K562 (cell line): Measurements from ENCODE around the gene DLK1. TPM values are rescaled to one million over a fixed set of nuclear protein-coding genes. Genes with fewer than 3 reads are reported as not detected.

Source experiments
- ATAC-seq: fragments of 200-7000 bp; cut with Tn5 transposase; 3 replicates; pipeline ENCODE4 v1.9.1; 2020; ENCODE audit warnings: moderate library complexity
- BruUV-seq: library from RNA; stranded (reverse); fragments of 400-500 nt; replicated peaks from 2 replicates; lab custom pipeline; 2021; lab: Mats Ljungman, UMichigan
- CTCF ChIA-PET: fragments of 300-600 bp; formaldehyde crosslinking; extraction: SDS; loops from one replicate; lab custom pipeline; 2021; ENCODE audit warnings: low intra/inter-chr PET ratio; lab: Yijun Ruan, JAX
- POLR2A ChIA-PET: fragments of 300-600, 350-650 bp; sonication (Branson Sonifier 250); formaldehyde crosslinking; extraction: SDS; loops from one replicate; lab custom pipeline; 2021; ENCODE audit warnings: antibody characterized with exemption, inconsistent platforms; lab: Yijun Ruan, JAX
- DNase-seq, 4 experiments: peaks; one replicate each; pipeline versions ENCODE4 v3.0.0 to v3.0.0-alpha.2; 2011 to 2018; ENCODE audit warnings: low spot score in 3 of 4, mixed read lengths in 3 of 4; ENCODE audit errors: extremely low read depth in 1 of 4
- FAIRE-seq: peaks from 2 replicates; lab custom pipeline; 2011; peaks lifted over from hg19 to GRCh38; lab: Jason Lieb, UNC
- H2AFZ ChIP-seq: 2 replicates; pipeline ENCODE4 v1.6.0; 2011; ENCODE audit warnings: low read depth, low read length, control low read depth, inconsistent platforms
- H3K27ac ChIP-seq: fragments of 200-600 bp; 3 replicates; pipeline ENCODE4 v1.8.0; 2011; ENCODE audit warnings: low read depth, mild to moderate bottlenecking, control low read depth, inconsistent platforms, low read length, moderate library complexity, mixed read lengths; ENCODE audit errors: extremely low read depth
- H3K27me3 ChIP-seq, 2 experiments: fragments of 300-600 bp in 1 of 2; 2 replicates in 1 of 2; 3 replicates in 1 of 2; pipeline versions ENCODE4 v1.6.0 to v1.8.0; 2011; ENCODE audit warnings: inconsistent platforms in 2 of 2, low read length in 2 of 2, mild to moderate bottlenecking in 1 of 2, mixed read lengths in 1 of 2, moderate library complexity in 1 of 2; ENCODE audit not compliant: control insufficient read depth in 2 of 2, insufficient read depth in 2 of 2
- H3K36me3 ChIP-seq: fragments of 300-600 bp; 3 replicates; pipeline ENCODE4 v1.8.0; 2011; ENCODE audit warnings: mild to moderate bottlenecking, low read length, inconsistent platforms; ENCODE audit not compliant: control insufficient read depth, insufficient read depth
- H3K4me1 ChIP-seq, 2 experiments: fragments of 200-600 bp in 1 of 2; replicated peaks in 1 of 2; 2 replicates in 1 of 2; 3 replicates in 1 of 2; pipeline versions ENCODE4 v1.5.1 to v1.8.0; 2011; ENCODE audit warnings: inconsistent platforms in 2 of 2, low read length in 2 of 2, mild to moderate bottlenecking in 1 of 2, mixed read lengths in 1 of 2, moderate library complexity in 1 of 2; ENCODE audit not compliant: control insufficient read depth in 2 of 2, insufficient read depth in 2 of 2
- H3K4me2 ChIP-seq: 2 replicates; pipeline ENCODE4 v1.6.1; 2011; ENCODE audit warnings: low read length, control low read depth, inconsistent platforms, mixed read lengths; ENCODE audit not compliant: insufficient read depth
- H3K4me3 ChIP-seq: fragments of 200-600 bp; sonication (generic), shearing (Covaris generic); 2 replicates; pipeline ENCODE4 v1.5.1; 2016; ENCODE audit warnings: control low read depth, inconsistent platforms
- H3K79me2 ChIP-seq: fragments of 200-600 bp; 3 replicates; pipeline ENCODE4 v1.8.0; 2011; ENCODE audit warnings: low read length, inconsistent platforms; ENCODE audit not compliant: control insufficient read depth, insufficient read depth
- H3K9ac ChIP-seq, 2 experiments: 2 replicates each; pipeline versions ENCODE4 v1.6.0 to v1.6.1; 2011; ENCODE audit warnings: low read depth in 2 of 2, low read length in 2 of 2, control low read depth in 1 of 2, inconsistent platforms in 1 of 2, mild to moderate bottlenecking in 1 of 2, mixed read lengths in 1 of 2; ENCODE audit not compliant: insufficient read depth in 1 of 2
- H3K9me1 ChIP-seq: one replicate; pipeline ENCODE4 v1.6.0; 2011; ENCODE audit warnings: inconsistent platforms, mild to moderate bottlenecking, low read length, moderate library complexity; ENCODE audit not compliant: control insufficient read depth, insufficient read depth
- H3K9me3 ChIP-seq: replicated peaks from 2 replicates; pipeline ENCODE4 v1.5.1; 2011; ENCODE audit warnings: low read depth, low read length, inconsistent platforms; ENCODE audit not compliant: control insufficient read depth, insufficient read depth
- H4K20me1 ChIP-seq: replicated peaks from 2 replicates; pipeline ENCODE4 v1.6.1; 2011; ENCODE audit warnings: low read length, inconsistent platforms, mixed read lengths; ENCODE audit not compliant: control insufficient read depth, insufficient read depth
- IRF9 ChIP-seq: fragments of 450-650 bp; IDR thresholded peaks from 2 replicates; pipeline ENCODE4 v1.6.1; 2016; ENCODE audit warnings: missing biosample characterization, missing genetic modification characterization
- ZNF696 ChIP-seq: fragments of 250-450 bp; sonication (Bioruptor Pico); conservative IDR thresholded peaks from 2 replicates; pipeline ENCODE4 v1.4.0; 2020; ENCODE audit warnings: mild to moderate bottlenecking, moderate library complexity
- WGBS: fragments of 100-300 bp; shearing (Covaris generic); methylation state at CpG from one replicate; pipeline ENCODE4 v1.1.6; 2016; ENCODE audit warnings: low coverage, mixed read lengths; ENCODE audit not compliant: insufficient coverage; ENCODE audit errors: missing lambda C conversion rate; 5-methylcytosine and 5-hydroxymethylcytosine counted together
- in situ Hi-C: fragments of 300-500 bp; cut with MboI; formaldehyde crosslinking; loops from 4 replicates; pipeline ENCODE4 v1.15.0; 2018; ENCODE audit warnings: inconsistent platforms, mixed read lengths
- intact Hi-C: fragments of 100-400 bp; cut with micrococcal nuclease; formaldehyde crosslinking; loops from 2 replicates; pipeline ENCODE4 v1.14.2; 2022
- polyA plus RNA-seq, 8 experiments: library from polyadenylated mRNA; depleted of rRNA in 4 of 8; stranded (reverse) in 5 of 8; unstranded in 3 of 8; fragments of >200 nt; fragmentation: Nextera tagmentation in 2 of 8; fragmentation: Illumina TruSeq in 1 of 8; extraction: Ambion mirVana in 2 of 8; extraction: Trizol in 1 of 8; gene quantifications; 2 replicates each; pipeline versions ENCODE4 v1.2.1 to v1.2.3, GENCODE V29; 2011 to 2014; ENCODE audit warnings: inconsistent platforms in 1 of 8, missing spikeins in 1 of 8
- total RNA-seq, 7 experiments: library from RNA; depleted of rRNA in 6 of 7; stranded (reverse); fragments of >200 nt in 6 of 7; fragmentation: Illumina TruSeq in 2 of 7; extraction: Trizol in 2 of 7; gene quantifications; 2 replicates each; pipeline versions ENCODE4 v1.2.1 to v1.2.3, GENCODE V29; 2011 to 2021; ENCODE audit warnings: low replicate concordance in 1 of 7
- TF ChIP-seq, protein P1 (sequence below), 2 experiments: fragments of 250-450 bp in 1 of 2; fragments of 450-650 bp in 1 of 2; sonication (Bioruptor Pico) in 1 of 2; IDR thresholded peaks; 2 replicates each; pipeline versions ENCODE4 v1.6.1 to v1.8.0; 2016 to 2021; ENCODE audit warnings: mild to moderate bottlenecking in 2 of 2, moderate library complexity in 2 of 2, missing compliant biosample characterization in 1 of 2, missing genetic modification characterization in 1 of 2

DLK1 gene
- total and polyA plus RNA-seq, 9 of the 15 experiments (the other 6 are each of a cell fraction or from before 2014, with no cell fraction given) = 4.4 to 97.2 (median 15.3) TPM

- no peak for TF ChIP-seq IRF9 (tag)
These were observed 49.3 kb downstream of the DLK1 start (continued) for GRCh38 chr14:100775831-100776591.

DNA sequence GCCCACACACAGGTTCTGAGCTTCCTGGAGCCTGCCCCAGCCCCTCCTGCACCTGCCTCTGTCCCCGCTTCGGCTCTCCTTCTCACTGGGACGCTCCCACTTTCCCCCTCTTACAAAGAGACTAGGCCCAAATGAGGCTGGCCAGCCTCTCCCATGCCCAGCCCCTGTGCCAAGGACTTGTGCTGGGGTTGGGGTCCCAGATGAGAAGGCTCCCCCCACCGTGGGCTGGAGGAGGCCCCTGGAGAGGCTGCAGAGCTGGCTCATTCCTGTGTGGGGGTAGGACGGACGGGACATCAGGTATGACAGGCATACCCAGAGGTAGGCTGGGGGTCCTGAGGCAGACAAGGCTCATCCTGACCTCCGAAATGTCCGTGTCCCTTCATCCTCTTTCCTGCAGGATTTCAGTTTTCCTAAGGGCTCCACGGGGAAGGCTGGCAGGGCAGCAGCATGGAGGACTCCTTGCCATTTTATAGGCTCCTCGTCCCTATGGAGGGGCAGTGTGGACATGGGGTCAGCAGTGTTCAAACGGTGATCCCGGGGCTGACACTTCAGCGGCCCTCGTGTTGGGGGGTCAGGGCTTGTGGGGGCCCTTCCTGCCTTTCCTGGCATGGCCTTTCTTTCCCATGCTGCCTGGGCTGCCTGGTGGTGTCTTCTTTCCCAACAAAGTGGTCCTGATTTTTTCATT lies 50.1 kb downstream of the DLK1 start:
- DNase-seq (no peak), FAIRE-seq (no peak), ATAC-seq (no peak)
- H3K9me3 ChIP-seq = no peaks in the 10 kb centered on the region
- no peak overlapping the region for H3K4me3 ChIP-seq
- no TSS peak for BruUV-seq
- no peak overlapping the region for H3K9ac ChIP-seq
- H2AFZ ChIP-seq = peak overlapping the region; percentile 51
- in situ Hi-C loops (no loop called here), intact Hi-C loops (no loop called here)
- no peak overlapping the region for H3K4me2 ChIP-seq
- ChIA-PET CTCF (no interaction called here), POLR2A (no interaction called here)
- TF ChIP-seq ZNF696 (CRISPR knock-in tag) = no peak
- TF ChIP-seq, protein P1, sequence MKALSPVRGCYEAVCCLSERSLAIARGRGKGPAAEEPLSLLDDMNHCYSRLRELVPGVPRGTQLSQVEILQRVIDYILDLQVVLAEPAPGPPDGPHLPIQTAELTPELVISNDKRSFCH (CRISPR knock-in tag; IDR thresholded peaks at IDR 0.05) = no peak
- TF ChIP-seq, protein P1 (tag; IDR thresholded peaks at IDR 0.05) = 0 out of 2 replicates have a peak, but pooled peaks have one; percentile 45
- no peaks in the 10 kb centered on the region for H3K36me3 ChIP-seq
- 88% methylated on average over 6 of the region's 14 CpGs for WGBS
- no peak overlapping the region for H3K27ac ChIP-seq
- H3K4me1 ChIP-seq = peaks cover 18 to 53% of the 10 kb centered on the region in 2 experiments
- H3K79me2 ChIP-seq = no peaks in the 10 kb centered on the region
- H3K9me1 ChIP-seq = no peaks in the 10 kb centered on the region
- H3K27me3 ChIP-seq = no peaks in the 10 kb centered on the region
- H4K20me1 ChIP-seq = no peaks in the 10 kb centered on the region
